ENCODE measurements around the gene C1orf226. TPM values are rescaled to one million over a fixed set of nuclear protein-coding genes. Genes with fewer than 3 reads are reported as not detected.
"Not testable (repeated sequence)": the region's sequence is repeated elsewhere in the genome, so short reads cannot be mapped to it uniquely, and the experiment has no call there.

Gene C1orf226
- total RNA-seq, 2 donors from 2014 or later, result 5.7 to 9.1 TPM

- intact Hi-C loops (cut with DNase I), result no loop called here
- no peak for DNase-seq (ENCODE audit: low spot score)
These were observed 14.8 kb downstream of the C1orf226 start for GRCh38 chr1:162396201-162396906.

DNA sequence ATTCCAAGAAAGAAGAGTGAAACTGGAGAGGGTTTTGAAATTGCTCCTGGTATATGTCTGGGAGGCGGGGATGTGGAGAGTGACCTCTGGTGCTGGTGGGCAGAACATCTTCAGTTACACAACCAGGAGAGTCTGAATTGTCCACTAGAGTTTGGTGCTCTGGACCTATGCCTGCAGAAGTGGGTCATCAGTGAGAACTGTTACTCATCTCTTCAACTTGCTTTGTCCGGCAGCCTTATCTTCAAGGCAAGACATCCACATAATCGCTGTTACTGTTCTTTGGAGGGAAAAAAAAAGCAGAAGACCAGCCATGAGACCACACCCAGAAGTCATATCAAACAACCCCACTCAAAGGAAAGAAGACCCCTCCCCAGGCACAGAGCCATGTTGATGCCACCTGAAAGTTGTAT lies 15.5 kb downstream of the C1orf226 start:
- intact Hi-C loops (cut with DNase I), result no loop called here

GRCh38 chr1:162397943-162398560 lies 16.5 kb downstream of the C1orf226 start:
- intact Hi-C loops (cut with DNase I), result no loop called here
- no peak for DNase-seq (ENCODE audit: low spot score)

More for the DNA sequence above, 15.5 kb downstream of the C1orf226 start:
- no peak for DNase-seq (ENCODE audit: low spot score)

- intact Hi-C loops (cut with DNase I), result no loop called here
- no peak for DNase-seq (ENCODE audit: low spot score)
These were observed 17.6 kb downstream of the C1orf226 start for GRCh38 chr1:162398999-162399580.

DNA sequence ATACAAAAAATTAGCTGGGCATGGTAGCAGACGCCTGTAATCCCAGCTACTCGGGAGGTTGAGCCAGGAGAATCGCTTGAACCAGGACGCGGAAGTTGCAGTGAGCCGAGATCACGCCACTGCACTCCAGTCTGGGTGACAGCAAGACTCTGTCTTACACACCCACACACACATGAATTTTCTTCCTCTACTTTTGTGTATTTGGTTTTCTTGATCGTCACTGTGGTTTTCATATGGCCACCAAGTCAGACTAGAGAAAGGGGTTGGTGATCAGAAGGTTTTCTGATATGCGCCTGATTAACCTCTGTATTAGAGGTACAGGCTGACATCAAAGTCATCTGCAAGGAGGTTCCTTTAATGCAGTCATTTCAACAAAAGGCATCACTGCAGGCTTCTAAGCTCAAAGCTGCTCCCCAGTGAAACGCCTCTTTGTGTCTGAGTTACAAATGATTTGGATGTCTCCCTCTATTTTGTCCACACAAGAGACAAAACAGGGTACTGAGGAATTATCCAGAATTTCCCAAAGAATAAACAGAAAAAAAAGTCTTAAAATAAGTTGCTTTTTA lies 19.3 kb downstream of the C1orf226 start:
- intact Hi-C loops (cut with DNase I), result no loop called here
- no peak for DNase-seq (ENCODE audit: low spot score)

DNA sequence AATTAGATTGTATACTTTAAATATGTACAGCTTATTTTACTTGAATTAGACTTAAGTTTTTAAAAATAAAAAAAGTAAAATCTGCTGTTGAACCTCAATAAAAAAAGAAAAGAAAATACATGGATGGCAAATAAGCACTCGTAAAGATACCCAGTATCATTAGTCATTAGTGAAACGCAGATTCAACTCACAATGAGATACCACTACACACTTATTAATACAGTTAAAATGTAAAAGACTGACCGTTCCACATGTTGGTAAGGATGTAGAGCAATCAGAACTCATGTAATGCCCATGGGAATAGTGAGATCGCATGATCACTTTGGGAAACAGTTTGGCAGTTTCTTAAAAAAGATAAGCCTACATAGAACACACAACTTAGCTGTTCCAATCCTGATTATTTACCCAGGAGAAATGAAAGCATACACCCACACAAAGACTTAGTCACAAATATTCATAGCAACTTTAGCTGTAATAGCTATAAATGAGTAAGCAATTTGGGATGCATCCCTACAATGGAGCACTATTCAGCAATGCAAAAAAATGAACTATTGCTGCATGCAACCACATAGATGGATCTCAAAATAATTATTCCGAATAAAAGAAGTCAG lies 23.1 kb downstream of the C1orf226 start:
- intact Hi-C loops (cut with DNase I), result no loop called here

GRCh38 chr1:162405800-162406199 lies 24.3 kb downstream of the C1orf226 start:
- intact Hi-C loops (cut with DNase I), result no loop called here
- DNase-seq (ENCODE audit: low spot score), result no peak

More for the DNA sequence above, 23.1 kb downstream of the C1orf226 start:
- DNase-seq (ENCODE audit: low spot score), result no peak

DNA sequence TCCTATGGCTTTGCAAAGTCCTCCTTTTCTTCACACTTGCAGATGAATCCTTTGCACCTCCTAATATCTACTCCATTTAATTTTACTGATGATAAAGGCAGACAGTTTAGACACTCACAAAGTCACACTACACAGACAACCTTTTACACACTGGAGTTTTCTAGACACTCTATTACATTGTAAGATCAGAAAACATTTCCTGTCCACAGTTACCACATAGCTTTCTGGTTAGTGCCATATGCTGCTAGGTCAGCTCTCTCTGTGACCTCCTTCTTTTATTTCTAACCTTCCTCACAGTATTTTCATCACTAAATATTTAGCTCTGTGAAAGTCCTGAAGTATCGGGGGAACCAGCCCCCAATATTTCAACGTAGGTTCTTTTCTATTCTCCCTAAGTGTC lies 25.3 kb downstream of the C1orf226 start:
- intact Hi-C loops (cut with DNase I), result no loop called here
- DNase-seq (ENCODE audit: low spot score), result no peak

DNA sequence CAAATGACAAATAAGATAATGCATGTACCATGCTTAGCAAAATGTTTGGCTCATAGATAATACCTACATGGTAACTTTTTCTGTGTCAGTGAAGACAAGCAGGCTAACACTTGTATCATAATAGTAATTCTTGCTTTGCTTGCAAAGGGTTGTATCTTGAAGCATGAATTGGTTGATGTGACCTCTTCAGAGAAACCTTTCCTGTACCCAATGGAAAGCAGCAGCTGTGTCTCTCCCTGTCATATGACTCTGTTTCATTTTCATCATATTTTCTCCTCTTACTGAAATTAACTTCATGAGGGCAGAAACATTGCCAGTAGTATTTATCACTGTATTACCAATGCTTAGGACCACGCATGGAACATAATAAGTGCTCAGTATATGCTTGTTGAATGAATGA lies 26.0 kb downstream of the C1orf226 start:
- intact Hi-C loops (cut with DNase I), result no loop called here
- no peak for DNase-seq (ENCODE audit: low spot score)

DNA sequence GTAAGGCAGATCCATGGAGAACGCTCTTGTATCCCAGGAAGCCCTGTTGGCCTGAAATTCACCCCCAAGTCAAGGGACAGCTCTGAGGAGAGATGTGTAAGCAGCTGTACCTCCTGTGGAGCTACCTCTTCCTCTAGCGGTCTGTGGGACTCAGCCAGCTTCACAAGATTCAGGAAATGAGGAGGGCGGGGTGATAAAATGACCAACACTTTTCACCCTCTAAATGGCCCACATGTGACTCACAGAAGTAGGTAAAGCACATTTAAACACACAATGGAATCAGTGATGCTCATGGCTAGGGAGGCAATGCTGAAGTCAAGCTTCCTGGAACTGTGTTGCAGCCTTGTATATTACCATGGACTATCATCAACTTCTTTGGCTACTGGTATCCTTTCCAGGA lies 30.5 kb downstream of the C1orf226 start, which contains the start of gene SH2D1B:
TSS of gene SH2D1B (minus strand) at position 135 of the 400 bp plus-strand sequence. CDS start at position 15, 120 bp downstream.
- intact Hi-C loops (cut with DNase I), result no loop called here
- DNase-seq (ENCODE audit: low spot score), result no peak

DNA sequence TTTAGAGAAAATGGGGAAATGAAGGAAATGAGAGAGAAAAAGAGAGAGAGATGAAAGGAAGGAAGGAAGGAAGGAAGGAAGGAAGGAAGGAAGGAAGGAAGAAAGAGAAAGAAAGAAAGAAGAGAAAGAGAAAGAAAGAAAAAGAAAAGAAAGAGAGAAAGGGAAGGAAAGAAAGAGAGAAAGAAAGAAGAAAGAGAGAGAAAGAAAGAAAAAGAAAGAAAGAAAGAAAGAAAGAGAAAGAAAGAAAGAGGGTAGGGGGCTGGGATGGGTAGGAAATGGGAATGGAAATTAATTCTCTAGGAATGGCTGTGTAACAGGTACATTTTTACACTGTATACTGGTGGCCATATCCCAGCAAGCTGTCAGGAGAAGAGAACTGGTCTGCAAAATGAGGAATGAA lies 34.7 kb downstream of the C1orf226 start:
- DNase-seq (ENCODE audit: low spot score), result no peak
- intact Hi-C loops (cut with DNase I), result no loop called here

DNA sequence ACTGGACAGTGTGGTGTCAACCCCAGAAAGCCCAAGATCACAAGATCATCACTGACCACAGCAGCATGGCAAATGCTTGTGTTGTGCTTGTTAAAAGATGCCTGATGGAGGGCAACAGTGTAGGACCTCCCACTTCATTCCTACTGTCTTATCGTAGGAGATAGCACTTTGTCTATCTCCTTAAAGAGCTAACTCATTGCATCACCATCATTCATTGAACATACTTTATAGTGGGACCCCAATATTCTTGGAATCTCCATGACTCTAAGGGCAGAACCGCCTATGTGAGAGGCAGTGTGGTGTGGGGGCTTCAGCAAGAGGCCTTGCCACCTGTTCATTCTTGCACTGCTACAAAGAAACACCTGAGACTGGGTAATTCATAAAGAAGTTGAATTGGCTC lies 35.4 kb downstream of the C1orf226 start:
- intact Hi-C loops (cut with DNase I), result no loop called here
- no peak for DNase-seq (ENCODE audit: low spot score)

DNA sequence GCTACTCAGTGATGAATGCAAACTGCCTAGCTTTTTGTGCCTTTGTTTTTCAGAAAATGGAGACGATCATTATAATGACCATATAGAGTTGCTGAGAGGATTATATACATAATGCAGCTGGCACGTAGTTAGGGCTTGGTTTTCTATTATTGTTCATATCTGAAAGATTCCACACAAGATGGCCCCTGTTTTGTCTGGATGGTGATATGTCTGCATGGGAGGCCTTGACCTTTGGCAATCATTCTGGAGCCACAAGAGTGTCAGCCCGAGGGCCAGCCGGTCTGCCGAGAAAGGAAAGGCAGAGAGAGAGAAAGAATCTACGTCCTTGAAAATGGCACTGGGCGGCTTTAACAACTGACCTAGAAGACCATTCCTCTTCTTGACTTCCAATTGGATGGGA lies 36.1 kb downstream of the C1orf226 start:
- intact Hi-C loops (cut with DNase I), result no loop called here
- no peak for DNase-seq (ENCODE audit: low spot score)

DNA sequence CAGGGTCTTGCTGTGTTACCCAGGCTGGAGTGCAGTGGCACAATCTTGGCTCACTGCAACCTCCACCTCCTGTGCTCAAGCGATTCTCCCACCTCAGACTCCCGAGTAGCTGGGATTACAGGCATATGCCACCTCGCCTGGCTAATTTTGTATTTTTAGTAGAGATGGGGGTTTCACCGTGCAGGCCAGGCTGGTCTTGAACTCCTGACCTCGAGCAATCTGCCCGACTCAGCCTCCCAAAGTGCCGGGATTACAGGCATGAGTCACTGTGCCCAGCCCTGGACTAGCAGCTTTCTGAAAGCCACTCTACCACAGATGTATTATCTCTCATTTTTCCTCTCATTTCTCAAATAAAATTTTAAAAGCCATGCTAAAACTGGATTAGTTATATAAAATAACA lies 37.1 kb downstream of the C1orf226 start:
- intact Hi-C loops (cut with DNase I); DNase-seq (ENCODE audit: low spot score): not testable (repeated sequence)

GRCh38 chr1:162419450-162419931 lies 38.0 kb downstream of the C1orf226 start:
- intact Hi-C loops (cut with DNase I); DNase-seq (ENCODE audit: low spot score): not testable (repeated sequence)

GRCh38 chr1:162420120-162420519 lies 38.6 kb downstream of the C1orf226 start:
- intact Hi-C loops (cut with DNase I), result no loop called here
- DNase-seq (ENCODE audit: low spot score), result no peak

- no peak for DNase-seq (ENCODE audit: low spot score)
- intact Hi-C loops (cut with DNase I), result no loop called here
These were observed 40.0 kb downstream of the C1orf226 start for GRCh38 chr1:162421258-162422164.

DNA sequence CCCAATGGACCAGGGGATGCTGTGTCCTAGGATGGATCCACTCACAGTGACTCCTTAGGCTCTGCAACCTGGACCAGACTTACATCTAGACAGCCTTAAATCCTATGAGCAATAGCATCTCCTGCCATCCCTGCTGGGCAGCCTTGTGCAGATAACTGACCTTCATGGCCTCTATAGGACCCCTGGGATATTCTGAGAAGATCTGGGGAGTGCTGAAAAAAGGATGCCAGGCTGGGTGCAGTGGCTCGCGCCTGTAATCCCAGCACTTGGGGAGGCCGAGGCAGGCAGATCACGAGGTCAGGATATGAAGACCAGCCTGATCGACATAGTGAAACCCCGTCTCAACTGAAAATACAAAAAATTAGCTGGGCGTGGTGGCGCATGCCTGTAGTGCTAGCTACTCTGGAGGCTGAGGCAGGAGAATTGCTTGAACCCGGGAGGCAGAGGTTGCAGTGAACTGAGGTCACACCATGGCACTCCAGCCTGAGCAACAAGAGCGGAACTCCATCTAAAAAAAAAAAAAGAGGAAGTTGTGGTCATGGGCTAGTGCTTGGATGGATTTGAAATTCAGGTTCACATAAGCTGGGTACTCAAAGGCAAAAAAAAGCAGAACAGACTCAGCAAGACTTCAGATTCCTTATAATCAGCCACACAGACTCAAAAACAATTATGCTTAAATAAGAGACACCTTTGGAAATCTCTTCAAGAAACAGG lies 41.3 kb downstream of the C1orf226 start:
- no peak for DNase-seq (ENCODE audit: low spot score)

More for the DNA sequence above, 41.3 kb downstream of the C1orf226 start:
- intact Hi-C loops (cut with DNase I), result no loop called here
